Measurements from ENCODE around the gene ZNF787.
"Not testable (repeated sequence)": the region's sequence is repeated elsewhere in the genome, so short reads cannot be mapped to it uniquely, and the experiment has no call there.

ZNF787 gene

GRCh38 chr19:56121180-56122167, at the start of gene ZNF787:
ZNF787 (minus strand) TSS chr19:56121295; CDS start chr19:56103217, 18,078 bp downstream.
- peak; percentile 98 for DNase-seq

- no peak for DNase-seq
Measured at GRCh38 chr19:56170261-56170660, 49.2 kb upstream of the ZNF787 start.

GRCh38 chr19:56167064-56167578, 46.0 kb upstream of the ZNF787 start:
- no peak for DNase-seq

- no peak for DNase-seq
Measured at GRCh38 chr19:56163097-56163496, 42.0 kb upstream of the ZNF787 start.

GRCh38 chr19:56162258-56162657, 41.2 kb upstream of the ZNF787 start:
- no peak for DNase-seq

GRCh38 chr19:56161534-56161933, 40.4 kb upstream of the ZNF787 start:
- no peak for DNase-seq

- DNase-seq: no peak
Measured at GRCh38 chr19:56159622-56160271, 38.7 kb upstream of the ZNF787 start.

GRCh38 chr19:56159009-56159559, 38.0 kb upstream of the ZNF787 start:
- DNase-seq: no peak

- DNase-seq: no peak
Measured at GRCh38 chr19:56158170-56158757, 37.2 kb upstream of the ZNF787 start.

- DNase-seq: no peak
Measured at GRCh38 chr19:56156768-56157167, 35.7 kb upstream of the ZNF787 start.

GRCh38 chr19:56155124-56155687, 34.1 kb upstream of the ZNF787 start:
- no peak for DNase-seq

- DNase-seq: no peak
Measured at GRCh38 chr19:56153507-56153906, 32.4 kb upstream of the ZNF787 start.

GRCh38 chr19:56152644-56153043, 31.5 kb upstream of the ZNF787 start:
- no peak for DNase-seq

- no peak for DNase-seq
Measured at GRCh38 chr19:56150358-56150757, 29.3 kb upstream of the ZNF787 start.

GRCh38 chr19:56149656-56150038, 28.6 kb upstream of the ZNF787 start:
- DNase-seq: no peak

GRCh38 chr19:56148955-56149655, 28.0 kb upstream of the ZNF787 start:
- not testable (repeated sequence) for DNase-seq

GRCh38 chr19:56148096-56148495, 27.0 kb upstream of the ZNF787 start:
- DNase-seq: no peak

GRCh38 chr19:56147307-56147706, 26.2 kb upstream of the ZNF787 start:
- DNase-seq: no peak

GRCh38 chr19:56146904-56147303, 25.8 kb upstream of the ZNF787 start:
- DNase-seq: no peak

GRCh38 chr19:56145698-56146097, 24.6 kb upstream of the ZNF787 start:
- no peak for DNase-seq

GRCh38 chr19:56144831-56145230, 23.7 kb upstream of the ZNF787 start:
- no peak for DNase-seq

GRCh38 chr19:56144376-56144775, 23.3 kb upstream of the ZNF787 start:
- DNase-seq: no peak

All from T1000 (cell line).